GM21619 (cell line): Measurements from ENCODE around the gene SMIM10L2A.
"Not testable (repeated sequence)": the region's sequence is repeated elsewhere in the genome, so short reads cannot be mapped to it uniquely, and the experiment has no call there.

Experiments used
- ATAC-seq: cut with Tn5 transposase; IDR thresholded peaks from one replicate; pipeline ENCODE4 v1.9.1; 2021; ENCODE audit not compliant: unreplicated experiment

Gene SMIM10L2A

DNA sequence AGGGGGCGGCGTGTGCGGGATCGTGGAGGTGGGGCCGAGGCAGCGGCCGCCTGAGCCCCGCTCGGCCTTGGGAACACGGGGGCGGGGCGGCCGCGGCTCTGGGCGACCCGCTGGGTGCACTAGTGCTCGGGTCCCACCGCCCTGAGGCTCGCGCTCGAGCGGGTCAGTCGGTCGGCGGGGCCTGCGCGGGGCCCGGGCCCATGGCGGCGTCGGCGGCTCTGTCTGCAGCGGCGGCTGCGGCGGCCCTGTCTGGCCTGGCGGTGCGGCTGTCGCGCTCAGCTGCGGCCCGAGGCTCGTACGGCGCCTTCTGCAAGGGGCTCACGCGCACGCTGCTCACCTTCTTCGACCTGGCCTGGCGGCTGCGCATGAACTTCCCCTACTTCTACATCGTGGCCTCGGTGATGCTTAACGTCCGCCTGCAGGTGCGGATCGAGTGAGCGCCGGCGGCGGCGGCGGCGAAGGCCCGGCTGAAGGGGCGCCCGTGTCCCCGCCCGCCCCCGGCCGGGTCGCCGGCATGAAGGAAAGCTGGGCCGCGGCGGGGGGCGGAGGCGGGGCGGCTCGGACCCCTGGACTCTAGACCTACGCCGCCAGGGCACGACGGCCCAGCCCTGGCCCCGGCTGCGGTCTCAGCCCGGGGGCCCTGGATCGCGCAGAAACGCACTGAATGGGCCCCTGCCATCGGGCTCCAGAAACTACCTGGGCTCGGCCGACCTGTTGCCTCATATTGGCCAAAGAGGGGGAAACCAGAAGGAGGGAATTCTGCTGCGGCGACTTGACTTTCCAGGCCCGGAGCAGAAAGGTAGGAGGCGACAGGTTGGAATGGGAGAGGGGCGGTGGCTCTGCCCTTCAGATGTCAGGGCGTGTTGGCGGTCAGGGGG, at the start of gene SMIM10L2A:
Gene SMIM10L2A (plus strand): TSS at position 13 of the 878 bp plus-strand sequence. CDS start 188 bp downstream, at position 201.
- ATAC-seq: peak; percentile 35

GRCh38 chrX:135373357-135373756, 48.4 kb upstream of the SMIM10L2A start:
- no peak for ATAC-seq

GRCh38 chrX:135382260-135382659, 39.5 kb upstream of the SMIM10L2A start:
- ATAC-seq: no peak

- no peak for ATAC-seq
Measured at GRCh38 chrX:135383249-135383648, 38.5 kb upstream of the SMIM10L2A start.

- ATAC-seq: no peak
Measured at GRCh38 chrX:135384161-135384836, 37.4 kb upstream of the SMIM10L2A start.

DNA sequence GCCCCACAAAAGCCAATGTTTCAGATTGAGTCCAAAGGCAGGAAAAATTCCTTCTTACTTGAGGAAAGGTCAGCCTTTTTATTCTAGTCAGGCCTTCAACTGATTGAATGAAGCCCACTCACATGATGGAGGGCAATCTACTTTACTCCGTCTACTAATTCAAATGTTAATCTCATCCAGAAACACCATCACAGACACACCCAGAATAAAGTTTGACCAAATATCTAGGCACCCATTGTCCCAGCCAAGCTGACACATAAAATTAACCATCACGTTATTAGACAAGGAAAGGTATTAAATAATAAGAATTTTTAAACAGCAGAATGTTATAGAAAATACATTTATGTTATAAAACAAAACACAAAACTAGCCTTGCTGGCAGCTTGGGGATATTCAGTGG, 32.9 kb upstream of the SMIM10L2A start:
- no peak for ATAC-seq

GRCh38 chrX:135389243-135389642, 32.5 kb upstream of the SMIM10L2A start:
- ATAC-seq: no peak

- no peak for ATAC-seq
Measured at GRCh38 chrX:135389717-135390116, 32.0 kb upstream of the SMIM10L2A start.

- no peak for ATAC-seq
Measured at GRCh38 chrX:135391734-135392133, 30.0 kb upstream of the SMIM10L2A start.

GRCh38 chrX:135393051-135393450, 28.7 kb upstream of the SMIM10L2A start:
- no peak for ATAC-seq

- no peak for ATAC-seq
Measured at GRCh38 chrX:135395064-135395463, 26.7 kb upstream of the SMIM10L2A start.

DNA sequence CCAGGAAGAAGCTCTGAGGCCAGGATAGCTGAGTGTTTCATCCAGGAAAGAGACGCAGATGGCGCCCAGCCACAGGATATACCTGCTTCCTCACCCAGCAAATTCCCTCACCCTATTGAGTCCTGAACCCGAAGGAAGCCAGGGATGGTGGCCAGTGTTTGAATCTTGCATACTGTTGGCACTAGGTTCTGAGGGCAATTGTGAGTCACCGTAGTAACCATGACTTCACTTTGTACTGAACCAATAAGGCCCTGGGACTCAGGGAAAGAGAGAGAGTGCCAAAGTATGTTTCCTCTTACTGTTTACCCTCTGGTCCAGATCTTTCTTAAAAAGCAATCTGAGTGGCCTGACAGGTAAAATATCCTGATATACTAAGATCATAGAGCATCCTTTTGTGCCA, 25.6 kb upstream of the SMIM10L2A start:
- no peak for ATAC-seq

DNA sequence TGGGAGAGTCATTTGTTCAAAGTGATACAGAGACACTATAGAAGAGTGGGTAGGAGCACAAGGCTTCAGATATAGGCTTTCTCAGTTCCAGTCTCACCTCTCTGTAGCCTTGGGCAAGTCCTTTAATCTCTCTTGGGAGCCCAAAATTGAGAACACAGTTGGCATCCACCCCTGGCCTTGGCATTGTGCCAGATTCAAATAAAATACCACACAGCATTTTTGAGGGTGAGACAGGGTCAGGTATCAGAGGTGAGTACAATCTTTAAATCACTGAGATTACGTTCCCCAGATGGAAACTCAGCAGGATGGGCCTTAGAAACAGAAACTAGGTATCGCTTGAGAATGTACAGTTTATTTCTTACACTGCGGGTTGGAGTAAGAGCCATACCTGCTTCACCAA, 25.2 kb upstream of the SMIM10L2A start:
- no peak for ATAC-seq

GRCh38 chrX:135397652-135398051, 24.1 kb upstream of the SMIM10L2A start:
- ATAC-seq: no peak

GRCh38 chrX:135403374-135403773, 18.4 kb upstream of the SMIM10L2A start:
- no peak for ATAC-seq

GRCh38 chrX:135406428-135406827, 15.3 kb upstream of the SMIM10L2A start:
- not testable (repeated sequence) for ATAC-seq

DNA sequence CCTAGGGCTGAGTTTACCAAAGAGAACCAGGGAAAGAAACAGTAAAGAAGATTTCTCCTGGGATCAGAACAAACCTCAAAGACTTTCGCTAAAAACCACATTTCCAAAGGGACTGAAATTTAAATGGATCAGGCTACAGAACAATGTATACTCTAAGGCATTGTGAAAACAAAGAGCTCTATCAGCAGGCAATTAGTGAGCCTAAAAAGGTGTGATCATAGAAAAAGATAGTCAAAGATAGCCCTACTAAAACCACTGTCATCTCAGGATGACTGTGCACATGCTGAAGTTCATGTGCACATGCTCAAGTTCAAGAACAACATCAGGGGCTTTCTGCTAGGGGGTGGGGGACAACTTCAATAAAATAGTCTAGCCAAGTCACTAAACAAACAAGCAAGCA, 12.9 kb upstream of the SMIM10L2A start:
- no peak for ATAC-seq

GRCh38 chrX:135410861-135411627, 10.7 kb upstream of the SMIM10L2A start:
- no peak for ATAC-seq

- ATAC-seq: no peak
Measured at GRCh38 chrX:135411893-135412292, 9.9 kb upstream of the SMIM10L2A start.

- no peak for ATAC-seq
Measured at GRCh38 chrX:135416546-135416945, 5.2 kb upstream of the SMIM10L2A start.

DNA sequence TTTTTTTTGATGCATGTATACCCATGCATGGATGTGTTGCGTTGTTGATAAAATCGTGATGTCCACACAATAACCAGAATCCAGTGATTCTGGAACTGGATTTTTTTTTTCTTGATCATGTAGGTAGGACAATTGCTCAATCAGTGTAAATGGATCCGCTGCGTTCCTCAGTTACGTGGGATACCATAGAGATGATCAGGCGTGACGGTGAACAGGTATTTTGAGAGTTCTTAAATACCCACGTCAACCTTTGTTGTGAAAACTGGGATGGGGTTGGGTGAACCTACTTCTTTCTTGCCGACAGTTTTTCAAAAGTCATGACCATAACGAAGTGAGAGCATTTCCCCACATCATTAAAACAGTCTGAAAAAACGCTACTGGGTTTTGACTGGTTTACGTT, 913 bp upstream of the SMIM10L2A start:
- no peak for ATAC-seq
